CD4-positive, alpha-beta T cell treated with Interleukin-10 for 1 hour (primary cell): ENCODE data around the gene NPTN.
"Not testable (repeated sequence)": the region's sequence is repeated elsewhere in the genome, so short reads cannot be mapped to it uniquely, and the experiment has no call there.

Experiments used
- DNase-seq: peaks from one replicate; pipeline ENCODE4 v3.0.0-alpha.2; 2020

NPTN gene

DNA sequence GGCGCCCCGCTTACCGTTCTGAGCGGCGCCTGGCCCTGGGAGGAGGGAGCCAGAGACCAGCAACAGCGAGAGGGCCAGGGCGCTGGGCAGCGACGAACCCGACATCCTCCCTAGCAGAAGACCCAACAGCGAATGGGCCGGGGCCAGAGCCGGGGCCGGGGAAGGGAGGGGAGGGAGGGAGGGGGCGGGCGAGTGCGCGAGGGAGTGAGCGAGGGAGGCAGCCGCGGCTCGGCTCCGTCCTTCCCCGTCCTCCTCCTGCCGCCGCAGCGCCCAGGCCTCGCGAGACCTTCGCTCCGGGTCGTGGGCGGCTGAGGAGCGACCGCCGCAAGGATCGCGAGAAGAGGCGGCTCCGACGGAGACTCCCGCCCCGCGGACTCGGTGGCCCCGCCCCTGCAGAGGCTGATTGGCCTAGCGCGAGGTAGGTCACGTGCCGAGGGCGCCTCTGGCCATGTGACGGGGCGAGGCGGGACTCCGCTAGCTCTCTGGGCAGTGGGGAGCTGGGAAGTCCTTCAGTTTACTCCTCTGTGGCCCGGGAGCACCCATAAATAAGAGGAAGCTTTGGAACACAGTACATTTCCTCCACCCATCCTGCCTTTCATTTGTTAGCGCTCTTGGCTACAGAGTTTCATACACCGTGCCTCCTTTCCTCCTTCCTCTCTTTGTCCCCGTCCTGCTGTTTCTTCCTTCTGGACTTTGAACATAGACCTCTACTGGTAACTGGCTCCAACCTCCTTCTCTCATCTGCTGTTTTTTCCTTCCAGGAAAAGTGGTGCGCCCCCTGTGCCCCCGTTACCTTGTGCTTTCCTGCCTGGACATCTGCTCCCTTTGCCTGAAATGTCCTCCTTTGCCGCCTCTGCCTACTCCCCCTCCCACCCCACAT, at the start of gene NPTN:
TSS of gene NPTN (minus strand) at position 279 of the 880 bp plus-strand sequence. CDS start at position 105, 174 bp downstream.
- DNase-seq: peak; percentile 98

- DNase-seq: no peak
These were observed 49.5 kb upstream of the NPTN start for GRCh38 chr15:73682600-73683090.

DNA sequence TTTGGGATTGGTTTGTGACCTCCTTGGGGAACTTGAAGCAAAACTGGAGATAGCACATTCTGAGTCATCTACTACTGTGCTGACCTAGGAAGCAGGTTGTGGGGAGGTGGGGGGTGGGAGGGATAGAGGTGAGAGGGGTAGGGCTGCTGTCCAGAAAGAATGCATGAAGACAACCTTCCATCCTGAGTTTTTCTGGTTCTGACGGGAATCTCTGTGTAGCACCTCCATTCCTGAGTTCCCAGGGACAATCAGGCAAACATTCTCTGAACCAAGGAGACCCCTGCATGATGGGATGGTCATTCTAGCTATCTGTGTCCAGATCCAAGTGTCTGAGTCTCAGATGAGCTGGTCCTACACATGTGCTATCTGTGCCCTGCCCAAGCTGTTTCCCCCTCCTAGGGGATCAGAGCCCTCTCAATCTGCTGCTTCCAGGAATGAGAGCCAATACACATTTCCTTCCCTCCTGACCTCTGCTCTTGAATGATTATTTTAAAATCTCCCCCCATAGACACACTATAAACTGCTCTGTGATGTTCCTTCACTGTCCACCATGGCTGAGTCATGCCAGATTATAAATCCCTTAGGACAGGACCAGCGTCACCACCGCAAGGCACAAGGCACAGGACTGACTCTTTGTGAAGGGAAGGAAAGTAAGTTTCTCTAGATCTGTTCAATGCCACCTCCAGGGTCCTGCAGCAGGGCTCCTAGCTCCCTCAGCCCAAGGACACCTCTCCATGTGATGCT, 48.8 kb upstream of the NPTN start:
- no peak for DNase-seq

DNA sequence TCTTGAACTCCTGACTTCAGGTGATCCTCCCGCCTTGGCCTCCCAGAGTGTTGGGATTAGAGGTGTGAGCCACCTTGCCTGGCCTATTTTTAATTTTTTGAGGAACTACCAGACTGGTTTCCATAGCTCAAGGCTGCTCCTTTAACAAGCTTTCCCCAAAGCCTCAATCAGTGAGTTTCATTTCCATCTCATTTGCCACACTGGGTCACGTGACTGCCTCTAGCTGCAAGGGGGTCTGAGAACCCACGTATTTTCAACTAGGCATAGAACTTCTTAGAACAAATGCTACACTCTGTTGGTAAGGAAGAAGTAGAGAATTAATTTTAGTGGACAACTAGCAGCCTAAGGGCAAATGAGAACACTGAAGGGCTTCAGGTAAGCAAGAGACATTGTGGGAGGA, 47.9 kb upstream of the NPTN start:
- no peak for DNase-seq

- no peak for DNase-seq
These were observed 47.4 kb upstream of the NPTN start for GRCh38 chr15:73680549-73680948.

GRCh38 chr15:73679964-73680363, 46.8 kb upstream of the NPTN start:
- no peak for DNase-seq

- no peak for DNase-seq
These were observed 46.0 kb upstream of the NPTN start for GRCh38 chr15:73679180-73679579.

- no peak for DNase-seq
These were observed 45.3 kb upstream of the NPTN start for GRCh38 chr15:73678498-73678897.

DNA sequence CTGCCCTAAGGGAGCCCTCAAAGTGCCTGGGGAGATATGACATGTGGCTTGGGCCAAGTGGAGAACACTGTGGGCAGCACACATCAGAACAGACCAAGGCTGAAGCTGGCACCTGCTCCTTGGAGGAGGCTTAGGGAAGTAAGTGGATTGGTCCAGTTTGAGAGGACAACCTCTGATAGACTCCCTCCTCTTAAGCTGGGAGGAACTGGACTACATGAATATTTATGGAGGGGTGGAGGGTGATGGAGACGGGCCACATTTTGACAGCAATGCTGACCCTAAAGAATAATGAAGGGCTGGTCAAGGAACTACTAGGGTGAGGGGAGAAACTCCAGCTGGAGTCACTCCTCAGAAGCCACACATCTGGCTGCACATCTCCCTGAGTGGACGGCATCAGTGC, 44.5 kb upstream of the NPTN start:
- no peak for DNase-seq

DNA sequence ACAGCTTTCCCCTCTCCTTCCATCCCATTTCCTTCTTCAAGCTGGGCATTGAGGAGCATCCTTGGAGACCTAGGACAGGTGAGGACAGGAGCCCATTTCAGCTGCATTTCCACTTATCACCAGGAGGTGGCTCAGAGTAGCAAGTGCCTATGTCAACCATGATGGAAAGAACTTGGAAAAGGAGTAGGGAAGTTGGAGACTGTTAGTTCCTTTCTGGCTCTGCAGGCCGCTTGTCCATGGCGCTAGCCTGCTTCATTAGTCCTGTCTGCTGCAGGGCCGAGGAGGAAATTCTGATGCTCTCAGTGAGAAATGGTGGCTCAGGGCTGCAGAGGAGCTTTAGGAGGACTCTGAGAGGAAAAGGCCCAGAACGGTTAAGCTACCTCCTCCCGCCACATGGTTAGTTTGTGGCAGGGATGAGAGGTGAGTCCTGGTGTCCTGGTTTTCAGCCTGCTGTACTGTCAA, 44.0 kb upstream of the NPTN start:
- DNase-seq: peak; percentile 63

GRCh38 chr15:73674587-73674986, 41.4 kb upstream of the NPTN start:
- DNase-seq: no peak

GRCh38 chr15:73660455-73660854, 27.3 kb upstream of the NPTN start:
- no peak for DNase-seq

GRCh38 chr15:73658645-73659044, 25.5 kb upstream of the NPTN start:
- DNase-seq: no peak

DNA sequence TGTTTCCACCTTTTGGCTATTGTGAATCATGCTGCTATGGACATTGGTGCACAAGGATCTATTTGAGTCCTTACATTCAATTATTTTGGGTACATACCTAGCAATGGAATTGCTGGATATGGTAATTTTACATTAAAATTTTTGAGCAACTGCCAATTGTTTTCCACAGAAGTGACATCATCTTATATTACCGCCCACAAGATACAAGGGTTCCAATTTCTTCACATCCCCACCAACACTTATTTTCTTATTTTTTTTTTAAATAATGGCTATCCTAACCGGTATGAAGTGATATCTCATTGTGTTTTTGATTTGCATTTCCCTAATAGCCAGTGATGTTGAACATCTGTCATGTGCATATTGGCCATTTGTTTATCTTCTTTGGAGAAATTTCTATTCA, 22.5 kb upstream of the NPTN start:
- DNase-seq: no peak

GRCh38 chr15:73654659-73655058, 21.5 kb upstream of the NPTN start:
- DNase-seq: no peak

DNA sequence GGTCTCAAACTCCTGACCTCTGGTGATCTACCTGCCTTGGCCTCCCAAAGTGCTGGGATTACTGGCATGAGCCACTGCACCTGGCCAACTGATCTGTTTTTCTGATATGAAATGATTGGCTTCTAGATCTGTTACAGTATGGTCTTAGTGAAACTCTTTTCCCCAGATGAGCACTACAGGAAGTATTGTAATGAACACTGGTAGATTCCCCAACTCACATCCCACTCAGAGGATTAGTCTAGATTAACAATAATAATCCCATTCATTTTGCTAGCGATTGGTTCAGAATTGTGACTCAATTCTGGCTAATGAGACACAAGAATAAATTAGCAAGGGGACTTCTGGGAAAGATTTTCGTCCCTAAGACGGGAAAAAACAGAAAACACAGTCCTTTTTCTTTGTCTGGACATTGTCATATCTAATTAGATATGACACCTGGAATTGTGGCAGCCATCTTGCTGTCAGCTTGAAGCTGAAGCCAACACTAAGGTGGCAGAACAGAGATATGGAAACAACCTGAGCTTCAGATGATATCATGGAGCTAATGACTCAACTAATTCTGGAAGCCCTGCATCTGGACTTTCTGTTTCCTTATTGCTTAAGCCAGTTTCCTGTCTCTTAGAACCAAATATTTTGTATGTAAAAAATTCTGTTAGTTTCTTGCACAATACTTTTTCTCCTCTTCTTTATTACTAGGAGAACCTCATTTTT, 17.4 kb upstream of the NPTN start:
- no peak for DNase-seq

- DNase-seq: no peak
These were observed 14.8 kb upstream of the NPTN start for GRCh38 chr15:73648014-73648295.

GRCh38 chr15:73647259-73648013, 14.2 kb upstream of the NPTN start:
- DNase-seq: no peak

GRCh38 chr15:73639464-73639863, 6.3 kb upstream of the NPTN start:
- not testable (repeated sequence) for DNase-seq

DNA sequence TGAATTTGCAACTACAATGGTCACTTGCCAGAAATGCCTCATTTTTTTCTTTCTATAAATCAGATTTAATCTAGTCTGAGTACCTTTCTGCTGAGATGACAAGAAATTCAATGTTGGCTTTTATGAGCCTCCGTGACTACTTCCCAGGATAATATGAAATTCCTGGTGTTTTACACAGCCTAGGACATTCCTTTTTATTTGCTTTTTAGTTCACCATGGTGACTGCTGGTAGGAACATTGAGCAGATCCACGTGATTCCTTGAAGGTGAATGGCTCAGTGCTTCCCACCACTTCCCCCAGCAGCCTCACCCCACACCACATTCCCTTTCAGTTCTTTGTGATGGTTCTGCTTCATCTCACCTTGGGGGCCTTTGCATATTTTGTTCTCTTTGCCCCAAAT, 4.3 kb upstream of the NPTN start:
- DNase-seq: no peak

DNA sequence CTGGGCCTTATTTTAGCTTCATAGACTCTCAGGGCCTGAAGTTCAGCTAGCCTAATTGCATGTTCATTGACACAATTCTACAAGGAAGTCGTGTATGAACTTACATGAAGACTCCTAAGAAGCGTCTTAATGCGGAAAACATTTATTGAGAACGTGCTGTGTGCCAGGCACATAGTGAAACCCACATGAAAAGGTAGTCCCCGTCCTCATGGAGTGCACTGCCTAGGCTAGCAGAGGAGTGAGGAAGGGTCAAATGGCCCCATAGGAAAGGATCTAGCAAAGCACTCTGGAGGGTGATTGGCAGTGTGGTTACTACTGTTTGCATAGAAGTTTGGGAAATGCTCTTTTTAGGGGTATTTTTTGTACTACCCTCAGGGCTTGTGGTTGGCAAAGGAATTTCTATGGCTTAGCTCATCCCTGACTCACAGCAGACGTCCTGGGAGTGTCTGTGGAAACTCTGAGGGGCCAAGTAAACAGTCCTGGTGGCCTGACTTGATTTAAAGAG, 854 bp upstream of the NPTN start:
- DNase-seq: no peak

DNA sequence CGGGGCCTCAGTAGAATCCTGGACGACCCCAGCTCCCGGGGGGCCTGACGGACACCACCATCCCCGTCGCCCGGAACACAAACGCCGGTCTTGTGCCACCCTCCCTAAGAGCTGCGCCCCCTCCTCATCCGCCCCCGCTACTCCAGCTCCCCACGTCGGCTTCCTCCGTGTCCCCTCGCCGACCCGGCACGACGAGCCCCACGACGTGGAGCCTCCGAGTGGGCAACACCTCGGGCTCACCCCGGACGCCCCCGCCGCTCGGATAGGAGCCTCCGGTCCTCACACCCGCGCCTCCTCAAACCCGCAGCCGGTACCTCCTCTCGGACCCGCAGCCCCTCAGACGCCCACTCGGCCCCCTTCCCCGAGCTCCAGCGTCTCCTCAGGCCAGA, 525 bp downstream of the NPTN start:
- no peak for DNase-seq
